Stimulated activated CD4-positive, alpha-beta T cell treated with anti-CD3 and anti-CD28 coated beads, Interleukin-1b, Interleukin-23, amount 100 ng/mL, for 48 hours (primary cell): ENCODE measurements around the gene XXYLT1.
A peak's percentile ranks its signal among the peaks of the same experiment; 100 is the strongest.
"Not testable (repeated sequence)": the region's sequence is repeated elsewhere in the genome, so short reads cannot be mapped to it uniquely, and the experiment has no call there.

Experiments
- DNase-seq: peaks from one replicate; pipeline ENCODE4 v3.0.0-alpha.2; 2020

Gene XXYLT1

DNA sequence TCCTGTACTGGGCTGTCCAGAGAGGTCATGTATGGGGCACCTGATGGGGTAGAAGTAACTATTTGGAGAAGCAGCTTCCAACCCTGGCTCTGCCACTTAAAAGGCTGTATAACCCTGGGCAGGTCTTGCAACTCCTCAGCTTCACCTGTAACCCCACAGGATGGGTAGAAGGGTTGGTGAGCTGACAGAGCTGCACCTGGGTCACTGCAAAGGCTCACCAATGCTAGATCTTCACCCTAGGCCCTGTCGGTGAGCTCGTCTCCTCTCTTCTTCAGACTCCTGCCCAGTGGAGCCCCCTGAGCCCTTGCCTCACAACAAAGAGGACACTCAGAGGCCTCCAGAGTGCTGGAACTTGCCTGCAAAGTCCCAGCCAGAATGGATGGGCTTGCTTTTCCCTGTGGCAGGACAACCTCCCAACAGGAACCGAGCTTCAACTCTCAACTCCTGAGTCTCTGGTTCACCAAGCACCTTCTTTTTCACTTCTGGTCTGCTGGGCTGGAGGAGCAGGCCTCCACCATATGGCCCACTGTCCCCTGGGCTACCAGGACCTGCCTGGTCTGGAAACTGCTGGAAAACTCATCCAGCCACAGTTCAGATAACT is 45.9 kb downstream of the XXYLT1 start:
- DNase-seq: no peak

DNA sequence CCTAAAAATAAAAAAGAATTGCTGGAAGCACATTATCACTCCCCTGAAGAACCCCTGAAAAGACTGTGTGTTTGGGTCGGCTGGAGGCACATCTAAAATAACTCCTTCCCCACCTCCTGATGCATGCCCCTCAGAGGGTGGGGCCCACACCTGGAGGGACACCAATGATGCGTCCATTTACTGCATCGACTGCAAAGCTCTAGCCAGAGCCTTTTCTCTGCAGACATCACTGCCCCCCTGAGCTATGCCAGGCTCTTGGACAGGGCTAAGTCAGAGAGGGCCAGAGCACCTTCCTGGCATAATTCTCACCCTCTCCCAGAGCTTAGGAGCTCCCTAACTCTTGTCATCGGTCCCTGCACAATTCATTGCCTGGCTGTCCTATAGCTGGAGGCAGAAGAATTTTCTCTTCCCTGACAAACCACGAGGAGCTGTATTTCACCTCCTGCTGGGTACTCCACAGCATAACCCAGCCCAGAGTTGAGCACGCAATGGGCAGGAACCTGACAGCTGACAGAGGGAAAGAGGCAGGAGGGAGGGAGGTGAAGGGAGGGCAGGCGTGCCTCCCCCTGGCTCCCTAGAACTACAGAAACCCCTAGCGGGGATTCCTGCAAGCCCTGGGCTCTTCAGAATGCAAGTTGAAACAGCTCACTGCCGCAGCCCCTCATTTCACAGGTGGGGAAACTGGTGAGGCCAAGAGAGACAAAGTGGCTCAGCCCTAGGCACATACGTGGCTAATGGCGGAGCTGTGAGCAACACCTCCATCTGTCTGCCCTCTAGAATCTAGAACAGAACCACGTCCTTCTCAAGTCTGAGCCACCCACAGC is 46.6 kb downstream of the XXYLT1 start:
- DNase-seq: no peak

DNA sequence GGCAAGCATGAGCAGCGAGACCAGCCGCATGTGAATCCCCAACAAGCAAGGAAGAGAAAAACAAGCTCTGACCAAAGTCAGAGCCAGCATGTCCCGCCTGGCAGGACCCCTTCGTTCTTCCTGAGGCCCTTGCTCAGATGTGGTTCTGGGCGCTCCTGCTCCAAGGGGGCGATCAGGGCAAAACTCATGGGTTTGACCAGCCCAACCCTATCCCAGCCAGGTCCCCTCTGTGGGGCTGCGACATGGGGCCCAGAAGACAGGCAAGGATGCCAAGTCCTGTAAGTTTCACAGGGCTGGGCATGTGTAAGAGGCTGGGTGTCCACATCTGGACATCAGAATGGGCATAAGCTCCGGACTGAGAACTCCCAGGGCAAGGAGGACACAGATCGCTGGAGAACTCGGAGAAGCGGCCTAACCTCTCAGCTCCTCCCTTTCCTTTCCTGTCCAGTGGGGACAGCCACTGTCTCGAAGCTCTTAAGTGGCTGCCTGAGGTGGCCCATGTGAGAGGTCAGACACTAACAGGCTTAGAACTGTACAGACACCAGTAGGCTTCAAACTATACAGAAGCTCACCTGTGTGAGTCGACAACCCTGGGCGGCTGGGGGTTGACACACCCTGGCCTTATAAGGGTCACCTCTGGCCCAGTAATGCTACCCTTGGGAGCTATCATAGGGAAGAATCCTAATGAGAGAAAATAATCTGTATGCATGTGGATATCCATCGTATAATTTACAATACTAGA is 48.9 kb downstream of the XXYLT1 start:
- DNase-seq: no peak

GRCh38 chr3:195221015-195221853 is 49.7 kb downstream of the XXYLT1 start:
- DNase-seq: no peak

- no peak for DNase-seq
Observed at GRCh38 chr3:195219351-195220230, 51.4 kb downstream of the XXYLT1 start.

DNA sequence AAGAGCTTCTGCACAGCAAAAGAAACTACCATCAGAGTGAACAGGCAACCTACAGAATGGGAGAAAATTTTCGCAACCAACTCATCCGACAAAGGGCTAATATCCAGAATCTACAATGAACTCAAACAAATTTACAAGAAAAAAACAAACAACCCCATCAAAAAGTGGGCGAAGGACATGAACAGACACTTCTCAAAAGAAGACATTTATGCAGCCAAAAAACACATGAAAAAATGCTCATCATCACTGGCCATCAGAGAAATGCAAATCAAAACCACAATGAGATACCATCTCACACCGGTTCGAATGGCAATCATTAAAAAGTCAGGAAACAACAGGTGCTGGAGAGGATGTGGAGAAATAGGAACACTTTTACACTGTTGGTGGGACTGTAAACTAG is 52.6 kb downstream of the XXYLT1 start:
- DNase-seq: not testable (repeated sequence)

GRCh38 chr3:195215576-195215975 is 55.4 kb downstream of the XXYLT1 start:
- DNase-seq: not testable (repeated sequence)

- no peak for DNase-seq
Observed at GRCh38 chr3:195214381-195214780, 56.6 kb downstream of the XXYLT1 start.

GRCh38 chr3:195213639-195214315 is 57.2 kb downstream of the XXYLT1 start:
- DNase-seq: no peak

DNA sequence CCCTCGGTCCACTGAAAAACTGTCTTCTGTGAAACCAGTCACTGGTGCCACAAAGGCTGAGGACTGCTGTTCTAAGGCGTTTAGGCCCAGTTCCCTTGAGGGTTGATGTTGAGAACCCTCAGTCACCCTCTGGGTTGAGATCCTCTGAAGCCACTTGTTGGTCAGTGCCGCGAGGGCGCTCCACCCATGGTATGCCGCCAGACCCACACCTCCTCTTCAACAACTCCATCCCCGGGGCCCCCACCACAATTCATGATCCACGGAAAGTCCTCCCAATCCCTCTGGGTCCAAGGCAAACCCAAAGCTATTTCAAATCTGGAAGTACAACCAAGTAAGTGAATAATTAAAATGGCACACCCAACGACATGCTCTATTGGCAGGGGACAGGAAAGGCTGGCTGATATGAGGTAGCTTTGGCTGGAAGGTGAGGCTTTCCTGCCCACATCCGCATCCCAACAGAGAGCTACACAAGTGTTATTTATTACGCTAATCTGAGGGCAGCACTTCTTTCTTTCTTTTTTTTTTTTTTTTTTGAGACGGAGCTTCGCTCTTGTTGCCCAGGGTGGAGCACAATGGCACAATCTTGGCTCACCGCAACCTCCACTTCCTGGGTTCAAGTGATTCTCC is 58.1 kb downstream of the XXYLT1 start:
- no peak for DNase-seq

DNA sequence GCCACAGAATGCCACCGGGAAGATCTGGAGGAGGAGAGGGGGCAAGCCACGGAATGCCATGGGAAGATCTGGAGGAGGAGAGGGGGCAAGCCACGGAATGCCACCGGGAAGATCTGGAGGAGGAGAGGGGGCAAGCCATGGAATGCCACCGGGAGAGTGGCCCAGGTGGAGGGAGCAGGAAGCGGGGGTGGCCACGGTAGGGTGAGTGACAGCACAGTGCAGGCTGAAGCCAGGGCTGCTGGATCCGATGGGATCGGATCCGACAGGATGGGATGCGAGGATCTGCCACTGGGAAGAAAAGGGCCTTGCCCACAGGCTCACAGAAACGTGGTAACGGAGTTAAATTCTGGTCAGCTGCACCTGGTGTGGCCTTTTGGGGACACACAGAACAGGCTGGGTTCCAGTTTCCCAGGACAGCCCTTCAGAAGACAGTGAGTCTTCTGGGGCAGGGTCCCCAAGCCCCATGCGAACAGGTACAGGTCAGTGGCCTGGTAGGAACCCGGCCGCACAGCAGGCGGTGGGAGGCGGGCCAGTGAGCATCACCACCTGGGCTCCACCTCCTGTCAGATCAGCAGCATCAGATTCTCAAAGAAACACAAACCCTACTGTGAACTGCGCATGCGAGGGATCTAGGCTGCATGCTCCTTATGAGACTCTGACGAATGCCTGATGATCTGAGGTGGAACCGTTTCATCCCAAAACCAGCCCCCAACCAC is 58.8 kb downstream of the XXYLT1 start:
- DNase-seq: no peak

GRCh38 chr3:195210266-195210973 is 60.5 kb downstream of the XXYLT1 start:
- no peak for DNase-seq

DNA sequence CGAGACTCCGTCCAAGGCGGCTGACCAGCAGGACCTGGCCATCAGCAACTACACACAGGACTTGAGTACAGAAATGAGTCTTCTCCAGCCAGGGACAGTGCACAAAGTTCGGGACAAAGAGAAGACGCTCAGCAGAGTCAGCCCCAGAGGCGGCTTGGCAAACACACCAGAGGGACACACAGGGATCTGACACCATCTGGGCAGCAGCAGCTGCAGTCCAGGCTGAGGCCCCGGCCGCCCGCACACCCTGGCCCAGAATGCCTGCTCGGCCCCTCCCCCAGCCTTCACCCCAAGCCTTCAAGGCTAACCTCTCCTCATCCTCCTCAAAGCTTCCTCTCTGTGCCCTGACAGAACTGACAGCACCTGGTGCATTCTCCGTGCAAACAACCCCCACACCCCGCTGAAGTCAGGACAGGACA is 61.1 kb downstream of the XXYLT1 start:
- no peak for DNase-seq

DNA sequence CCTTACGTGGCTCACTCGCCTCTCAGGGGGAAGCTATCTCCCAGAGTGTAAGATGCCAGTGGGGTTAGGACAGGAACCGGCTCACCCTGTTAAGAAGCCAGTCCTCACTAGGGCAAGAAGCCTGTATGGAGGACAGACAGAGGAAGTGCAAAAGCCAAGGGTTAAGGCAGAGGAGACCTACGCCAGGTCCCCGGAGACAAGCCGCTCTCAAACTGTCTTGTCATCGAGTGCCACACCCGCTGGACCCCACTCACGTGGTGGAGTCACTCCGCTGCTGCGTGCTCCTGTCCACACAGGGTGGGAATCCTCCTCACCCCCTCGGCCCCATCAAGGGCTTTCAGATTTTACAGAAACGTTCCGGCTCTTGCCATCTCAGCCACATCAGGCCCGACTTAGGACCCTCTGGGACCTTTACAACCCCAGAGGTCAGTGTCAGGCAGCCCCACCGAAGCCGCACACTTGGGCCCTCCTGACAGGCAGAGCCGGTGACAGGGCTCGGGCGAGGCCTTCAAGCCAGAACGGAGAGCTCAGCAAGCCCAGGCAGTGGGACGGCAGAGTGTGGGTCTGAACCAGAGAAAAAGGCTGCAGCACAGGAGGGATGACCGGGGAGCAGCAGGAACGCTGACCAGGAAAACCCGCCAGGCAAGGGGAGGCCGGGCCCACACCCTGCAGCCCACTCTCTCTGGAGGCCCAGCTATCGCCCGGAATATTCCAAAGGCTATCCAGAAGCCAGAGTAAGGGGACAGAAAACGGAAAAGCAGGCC is 61.7 kb downstream of the XXYLT1 start:
- no peak for DNase-seq

DNA sequence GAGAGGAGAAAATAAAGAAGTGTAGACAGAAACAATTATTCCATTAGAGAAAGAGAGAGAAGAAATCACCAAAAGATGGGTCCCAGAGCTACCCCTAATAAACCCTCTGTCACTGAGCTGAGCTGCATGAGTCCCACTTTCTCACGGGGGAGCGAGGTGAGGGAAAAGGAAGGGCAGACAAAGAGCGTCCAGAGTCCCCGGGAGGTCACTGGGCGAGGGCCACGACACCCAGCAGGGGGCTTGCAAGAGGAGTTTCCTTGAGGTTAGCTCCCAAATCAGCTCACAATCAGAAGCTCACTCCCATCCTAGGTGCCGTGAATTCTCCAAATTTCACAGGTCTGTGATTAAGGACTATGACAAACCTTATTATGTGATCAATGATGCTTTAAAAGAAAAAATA is 62.3 kb downstream of the XXYLT1 start:
- DNase-seq: no peak

DNA sequence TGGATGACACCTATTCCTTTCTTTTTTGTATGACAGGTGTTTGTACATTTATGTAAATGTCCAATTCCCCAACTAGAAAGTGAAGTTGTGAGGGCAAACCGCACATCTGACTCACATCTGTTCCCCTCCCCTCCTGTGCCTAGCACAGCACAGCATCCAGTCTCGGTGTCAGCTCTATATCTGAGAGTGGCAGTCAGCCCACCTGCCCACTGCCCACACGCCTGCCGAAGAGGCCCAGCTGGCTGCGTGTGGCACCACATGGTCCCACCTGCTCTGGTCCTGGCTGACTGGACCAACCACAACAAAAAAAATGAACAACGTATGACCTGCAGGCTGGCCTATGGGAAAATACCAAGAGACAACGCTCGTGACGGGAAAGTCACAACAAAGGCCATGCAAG is 62.8 kb downstream of the XXYLT1 start:
- DNase-seq: peak; percentile 17

- no peak for DNase-seq
Observed at GRCh38 chr3:195207731-195208130, 63.2 kb downstream of the XXYLT1 start.

GRCh38 chr3:195207056-195207455 is 63.9 kb downstream of the XXYLT1 start:
- DNase-seq: no peak
